Peyer's patch (tissue), 4 donors: Measurements from ENCODE around the gene HOXA11. TPM values are rescaled to one million over a fixed set of nuclear protein-coding genes. Genes with fewer than 3 reads are reported as not detected.

Experiments used
- DNase-seq, 3 donors: peaks; one replicate each; pipeline ENCODE4 v3.0.0-alpha.2; 2017 to 2019
- H3K27ac ChIP-seq, 4 donors: fragments of 200-600 bp; sonication (generic); one replicate each; pipeline ENCODE4 v1.5.1; 2016 to 2019
- H3K27me3 ChIP-seq, 2 donors: fragments of 200-600 bp; sonication (generic); one replicate each; pipeline ENCODE4 v1.5.1; 2019
- H3K36me3 ChIP-seq, 3 donors: fragments of 200-600 bp; sonication (generic); one replicate each; pipeline ENCODE4 v1.5.1; 2016 to 2019
- H3K4me1 ChIP-seq, 4 donors: fragments of 200-600 bp; sonication (generic); one replicate each; pipeline ENCODE4 v1.5.1; 2016 to 2019
- H3K4me3 ChIP-seq, 4 donors: fragments of 200-600 bp; sonication (generic); 1 replicate in 3 of 4; 2 replicates in 1 of 4; pipeline ENCODE4 v1.5.1; 2016 to 2019; ENCODE audit warnings: mild to moderate bottlenecking in 1 of 4
- H3K9me3 ChIP-seq, 4 donors: fragments of 200-600 bp; sonication (generic); one replicate each; pipeline ENCODE4 v1.5.1; 2016 to 2019; ENCODE audit warnings: mild to moderate bottlenecking in 1 of 4
- CTCF ChIP-seq, 6 experiments: fragments of 450-650 bp in 4 of 6; fragments of 200-600 bp in 2 of 6; sonication (generic) in 1 of 6; IDR thresholded peaks; one replicate each; pipeline ENCODE4 v1.5.1; 2017 to 2019; ENCODE audit warnings: antibody characterized with exemption in 6 of 6, mild to moderate bottlenecking in 3 of 6, moderate library complexity in 1 of 6
- POLR2A ChIP-seq, 2 donors: fragments of 450-650 bp; IDR thresholded peaks; one replicate each; pipeline ENCODE4 v1.5.1; 2017; ENCODE audit warnings: antibody characterized with exemption in 2 of 2, mild to moderate bottlenecking in 2 of 2, moderate library complexity in 2 of 2
- total RNA-seq, 4 donors: library from RNA; depleted of rRNA; stranded (reverse); fragments of >200 nt; gene quantifications; one replicate each; pipeline ENCODE4 v1.1.0, GENCODE V29; 2016

The HOXA11 gene
- total RNA-seq, 4 donors from 2014 or later, result not detected

DNA sequence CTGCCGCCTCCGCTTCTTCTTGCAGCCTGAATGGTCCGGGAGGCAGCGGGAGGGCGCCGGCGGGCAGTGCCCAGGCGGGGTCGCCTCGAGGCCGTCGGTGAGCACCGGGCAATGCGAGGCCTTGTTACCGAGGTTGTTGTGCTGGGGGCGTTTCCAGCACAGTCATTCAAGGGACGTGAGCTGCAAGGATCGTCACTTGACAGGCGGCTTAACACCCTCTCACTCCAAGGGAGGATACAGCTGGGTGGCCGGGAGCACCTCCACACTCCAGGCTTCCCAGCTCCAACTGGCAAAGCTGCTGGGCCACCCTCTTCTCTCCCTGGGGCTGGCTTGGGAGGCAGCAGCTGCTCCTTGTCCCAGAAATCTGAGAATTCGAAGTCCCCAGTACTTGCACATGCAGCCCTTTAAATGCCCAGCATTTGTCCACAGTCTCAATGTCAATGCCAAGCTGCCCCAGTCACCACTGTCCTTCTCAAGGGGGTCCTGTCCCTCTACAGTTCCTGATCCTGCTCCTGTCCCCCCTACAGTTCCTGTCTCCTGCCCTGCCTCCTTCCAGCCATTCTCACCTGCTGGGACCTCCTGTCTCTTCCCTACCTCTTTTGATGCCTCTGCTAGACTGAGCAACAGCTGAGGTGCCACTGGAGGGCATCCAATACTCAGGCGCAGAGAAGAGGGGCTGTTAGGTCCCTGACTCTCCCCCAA is 4.4 kb upstream of the HOXA11 start:
- Histone ChIP-seq H3K27me3 (peaks cover 4 to 86% of the 10 kb centered on the region in 2 donors), H3K27ac (no peak overlapping the region), H3K4me3 (peak overlapping the region in 2 of 4 donors; percentile 9 to 33), H3K36me3 (no peaks in the 10 kb centered on the region), H3K4me1 (peaks cover 4 to 49% (median 28%) of the 10 kb centered on the region in 4 donors), H3K9me3 (no peaks in the 10 kb centered on the region)
- DNase-seq, result peak in 2 of 3 donors; percentile 42 to 50
- TF ChIP-seq CTCF (IDR thresholded peaks at IDR 0.05), result no peak

GRCh38 chr7:27188386-27189294 is 3.6 kb upstream of the HOXA11 start:
- peak; percentile 47 to 77 (median 59) for DNase-seq
- TF ChIP-seq POLR2A (IDR thresholded peaks at IDR 0.05) (no peak), CTCF (IDR thresholded peaks at IDR 0.05) (no peak)
- peaks cover 8 to 85% of the 10 kb centered on the region in 2 donors for H3K27me3 ChIP-seq
- H3K9me3 ChIP-seq, result no peaks in the 10 kb centered on the region
- H3K4me1 ChIP-seq, result peaks cover 9 to 57% (median 35%) of the 10 kb centered on the region in 4 donors
- H3K36me3 ChIP-seq, result no peaks in the 10 kb centered on the region
- H3K27ac ChIP-seq, result no peak overlapping the region
- H3K4me3 ChIP-seq, result peak overlapping the region in 3 of 4 donors; percentile 9 to 33 (median 21)

DNA sequence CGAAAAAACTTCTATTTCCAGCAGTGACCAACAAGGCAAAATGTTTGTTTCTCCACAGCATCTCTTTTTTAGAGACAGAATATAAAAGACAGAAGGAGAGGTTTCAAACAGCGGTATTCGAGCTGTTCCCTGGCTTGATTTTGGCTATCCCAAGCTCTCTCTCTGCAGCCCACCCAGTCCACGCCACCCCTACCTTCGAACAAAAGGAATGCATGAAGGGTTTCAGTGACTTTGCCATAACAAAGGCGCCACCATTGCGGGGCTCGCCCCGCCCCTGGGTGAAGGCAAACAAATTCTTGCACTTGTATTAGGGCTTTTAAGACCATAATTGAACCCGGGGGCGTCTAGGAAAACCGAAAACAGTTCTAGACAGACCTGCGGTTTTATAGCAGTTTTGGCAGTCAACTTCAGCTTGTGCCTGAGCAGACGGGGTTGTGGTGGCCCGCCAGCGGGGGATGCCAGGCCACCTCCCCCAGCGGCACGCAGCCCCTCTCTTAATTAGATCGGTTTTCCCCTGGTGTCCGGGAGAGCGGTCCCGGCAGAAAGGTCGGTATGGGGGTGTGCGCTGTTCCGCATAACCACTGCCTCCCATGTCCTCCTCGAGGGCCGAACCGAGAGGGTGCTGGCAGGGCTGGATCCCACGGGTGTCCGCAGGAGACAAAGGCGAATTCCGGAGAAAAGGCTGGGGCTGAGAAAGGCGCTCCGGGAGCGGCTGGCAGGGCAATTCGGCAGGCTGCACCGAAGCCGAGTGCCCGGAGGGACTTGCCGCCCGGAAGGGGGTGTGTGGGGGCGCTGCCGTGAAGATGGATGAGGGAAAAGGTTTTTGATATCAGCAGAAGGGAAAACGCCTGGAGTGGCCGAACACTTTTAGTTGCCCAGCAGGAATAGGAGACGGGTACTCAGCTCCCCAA is 2.7 kb upstream of the HOXA11 start:
- Histone ChIP-seq H3K27ac (no peak overlapping the region), H3K27me3 (peaks cover 8 to 85% of the 10 kb centered on the region in 2 donors), H3K9me3 (no peaks in the 10 kb centered on the region), H3K36me3 (no peaks in the 10 kb centered on the region), H3K4me3 (peak overlapping the region in 2 of 4 donors; percentile 9 to 33), H3K4me1 (peaks cover 9 to 51% (median 28%) of the 10 kb centered on the region in 4 donors)
- no peak for TF ChIP-seq POLR2A (IDR thresholded peaks at IDR 0.05)
- no peak for TF ChIP-seq CTCF (IDR thresholded peaks at IDR 0.05)
- DNase-seq, result peak in 2 of 3 donors; percentile 42 to 50

- peak in 1 of 3 donors; percentile 21 for DNase-seq
- TF ChIP-seq POLR2A (IDR thresholded peaks at IDR 0.05), result no peak
- no peak for TF ChIP-seq CTCF (IDR thresholded peaks at IDR 0.05)
- H3K9me3 ChIP-seq, result no peaks in the 10 kb centered on the region
- H3K27ac ChIP-seq, result no peak overlapping the region
- peaks cover 5 to 42% (median 22%) of the 10 kb centered on the region in 4 donors for H3K4me1 ChIP-seq
- H3K36me3 ChIP-seq, result no peaks in the 10 kb centered on the region
- H3K4me3 ChIP-seq, result no peak overlapping the region
- peaks cover 8 to 80% of the 10 kb centered on the region in 2 donors for H3K27me3 ChIP-seq
Observed at GRCh38 chr7:27186668-27187474, 1.8 kb upstream of the HOXA11 start.
